WERI-Rb-1 (cell line): ENCODE measurements around the gene ALDH16A1.

Source experiments
- DNase-seq: peaks from one replicate; pipeline ENCODE4 v3.0.0-alpha.2; 2020
- H3K27ac ChIP-seq: fragments of 250-450 bp; sonication (Bioruptor Pico); 2 replicates; pipeline ENCODE4 v1.5.1; 2020; ENCODE audit warnings: mild to moderate bottlenecking, moderate library complexity
- H3K27me3 ChIP-seq: fragments of 250-450 bp; sonication (Bioruptor Pico); 2 replicates; pipeline ENCODE4 v1.5.1; 2021; ENCODE audit warnings: mild to moderate bottlenecking, low read depth, moderate library complexity; ENCODE audit not compliant: insufficient read depth, severe bottlenecking
- H3K36me3 ChIP-seq: fragments of 250-450 bp; sonication (Bioruptor Pico); 2 replicates; pipeline ENCODE4 v1.5.1; 2020; ENCODE audit warnings: mild to moderate bottlenecking, moderate library complexity
- H3K4me3 ChIP-seq: 2 replicates; pipeline ENCODE4 v1.5.1; 2011; ENCODE audit warnings: low read depth, mild to moderate bottlenecking, control low read depth, low read length
- H3K9me3 ChIP-seq: fragments of 250-450 bp; sonication (Bioruptor Pico); 2 replicates; pipeline ENCODE4 v1.5.1; 2021; ENCODE audit warnings: mild to moderate bottlenecking, moderate library complexity; ENCODE audit not compliant: severe bottlenecking
- TF ChIP-seq, protein P1 (sequence below): IDR thresholded peaks from 2 replicates; pipeline ENCODE4 v1.5.1; 2011; ENCODE audit warnings: low read depth, mild to moderate bottlenecking, control low read depth, inconsistent platforms, low read length

Gene ALDH16A1

DNA sequence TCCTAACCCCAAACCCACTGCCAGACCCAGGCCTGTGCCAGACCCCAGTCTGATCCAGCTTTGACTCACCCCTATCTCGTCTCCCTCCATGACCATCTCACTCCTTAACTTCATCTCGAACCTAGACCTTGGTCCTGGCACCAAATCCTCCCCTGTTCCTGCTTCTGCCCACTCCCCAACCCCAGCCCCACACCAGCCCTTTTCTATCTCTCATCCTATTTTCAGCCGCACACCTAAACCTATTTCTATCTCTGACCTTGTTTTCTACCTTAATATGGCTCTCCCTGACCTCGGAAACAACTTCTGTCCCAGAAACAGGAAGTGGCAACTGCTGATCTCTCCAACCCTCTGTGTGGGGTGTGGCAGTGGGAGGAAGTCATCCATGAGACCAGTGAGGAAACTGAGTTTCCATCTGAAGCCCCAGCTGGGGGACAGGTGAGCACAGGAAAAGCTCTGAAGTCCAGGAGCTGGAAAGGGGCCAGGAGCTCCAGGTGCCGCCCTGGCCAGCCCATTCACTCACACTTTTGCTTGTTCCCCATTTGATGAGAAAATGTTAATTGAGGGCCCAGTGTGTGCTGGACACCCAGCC lies 43.5 kb upstream of the ALDH16A1 start:
- no peaks in the 10 kb centered on the region for H3K36me3 ChIP-seq
- no peaks in the 10 kb centered on the region for H3K9me3 ChIP-seq
- TF ChIP-seq, protein P1, sequence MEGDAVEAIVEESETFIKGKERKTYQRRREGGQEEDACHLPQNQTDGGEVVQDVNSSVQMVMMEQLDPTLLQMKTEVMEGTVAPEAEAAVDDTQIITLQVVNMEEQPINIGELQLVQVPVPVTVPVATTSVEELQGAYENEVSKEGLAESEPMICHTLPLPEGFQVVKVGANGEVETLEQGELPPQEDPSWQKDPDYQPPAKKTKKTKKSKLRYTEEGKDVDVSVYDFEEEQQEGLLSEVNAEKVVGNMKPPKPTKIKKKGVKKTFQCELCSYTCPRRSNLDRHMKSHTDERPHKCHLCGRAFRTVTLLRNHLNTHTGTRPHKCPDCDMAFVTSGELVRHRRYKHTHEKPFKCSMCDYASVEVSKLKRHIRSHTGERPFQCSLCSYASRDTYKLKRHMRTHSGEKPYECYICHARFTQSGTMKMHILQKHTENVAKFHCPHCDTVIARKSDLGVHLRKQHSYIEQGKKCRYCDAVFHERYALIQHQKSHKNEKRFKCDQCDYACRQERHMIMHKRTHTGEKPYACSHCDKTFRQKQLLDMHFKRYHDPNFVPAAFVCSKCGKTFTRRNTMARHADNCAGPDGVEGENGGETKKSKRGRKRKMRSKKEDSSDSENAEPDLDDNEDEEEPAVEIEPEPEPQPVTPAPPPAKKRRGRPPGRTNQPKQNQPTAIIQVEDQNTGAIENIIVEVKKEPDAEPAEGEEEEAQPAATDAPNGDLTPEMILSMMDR, result no peak
- no peaks in the 10 kb centered on the region for H3K27me3 ChIP-seq
- H3K4me3 ChIP-seq, result no peak overlapping the region
- DNase-seq, result no peak
- H3K27ac ChIP-seq, result no peak overlapping the region

DNA sequence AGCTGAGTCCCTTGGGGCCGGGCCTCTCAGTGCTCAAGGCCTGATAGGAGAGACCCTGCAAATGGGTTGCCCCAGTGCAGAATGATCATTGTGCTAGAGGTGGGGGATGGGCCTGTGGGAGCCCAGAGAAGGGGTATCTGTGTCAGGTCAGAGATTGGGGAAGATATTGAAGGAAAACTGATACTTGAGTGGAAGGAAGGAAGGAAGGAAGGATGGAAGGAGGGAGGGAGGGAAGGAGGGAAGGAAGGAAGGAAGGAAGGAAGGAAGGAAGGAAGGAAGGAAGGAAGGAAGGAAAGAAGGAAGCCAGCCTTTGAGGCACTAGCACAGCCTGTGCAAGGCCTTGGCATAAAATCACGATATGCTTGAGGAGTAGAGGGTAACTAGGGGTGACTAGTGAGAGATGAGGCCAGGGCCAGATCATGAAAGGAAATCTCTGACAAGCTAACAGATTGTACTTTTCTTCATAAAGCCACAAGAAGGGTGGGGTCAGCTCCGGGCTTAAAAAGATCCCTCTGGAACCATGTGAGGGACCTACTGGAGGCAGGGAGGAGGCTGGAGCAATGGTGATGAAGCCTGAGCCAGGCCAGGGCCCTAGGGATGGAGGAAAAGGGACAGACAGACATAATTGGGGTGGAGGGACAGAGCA lies 41.2 kb upstream of the ALDH16A1 start:
- Histone ChIP-seq H3K27ac (no peak overlapping the region), H3K9me3 (no peaks in the 10 kb centered on the region), H3K4me3 (no peak overlapping the region), H3K36me3 (no peaks in the 10 kb centered on the region), H3K27me3 (no peaks in the 10 kb centered on the region)
- no peak for DNase-seq
- TF ChIP-seq, protein P1, result no peak

DNA sequence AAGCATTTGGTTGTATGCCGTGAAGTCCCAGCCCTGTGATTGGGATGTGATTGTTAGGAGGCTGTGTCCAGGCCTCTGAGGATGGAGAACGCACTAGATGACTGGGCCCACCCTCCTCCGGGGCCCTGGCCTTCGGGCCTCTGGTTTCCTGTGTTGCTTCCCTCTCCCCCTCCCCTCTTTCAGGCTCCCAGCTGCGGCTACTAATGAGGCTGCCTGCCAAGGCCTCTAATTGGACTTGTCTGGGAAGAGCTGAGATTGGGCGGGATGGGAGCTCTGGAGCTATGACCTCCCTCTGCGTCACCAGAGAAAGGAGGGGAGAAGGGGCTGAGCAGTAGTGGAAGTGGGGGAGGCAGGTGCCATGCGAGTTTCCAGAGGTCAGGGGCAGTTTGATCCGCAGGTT lies 39.7 kb upstream of the ALDH16A1 start:
- Histone ChIP-seq H3K36me3 (no peaks in the 10 kb centered on the region), H3K27me3 (no peaks in the 10 kb centered on the region), H3K4me3 (no peak overlapping the region), H3K27ac (no peak overlapping the region), H3K9me3 (no peaks in the 10 kb centered on the region)
- no peak for DNase-seq
- TF ChIP-seq, protein P1, result no peak

DNA sequence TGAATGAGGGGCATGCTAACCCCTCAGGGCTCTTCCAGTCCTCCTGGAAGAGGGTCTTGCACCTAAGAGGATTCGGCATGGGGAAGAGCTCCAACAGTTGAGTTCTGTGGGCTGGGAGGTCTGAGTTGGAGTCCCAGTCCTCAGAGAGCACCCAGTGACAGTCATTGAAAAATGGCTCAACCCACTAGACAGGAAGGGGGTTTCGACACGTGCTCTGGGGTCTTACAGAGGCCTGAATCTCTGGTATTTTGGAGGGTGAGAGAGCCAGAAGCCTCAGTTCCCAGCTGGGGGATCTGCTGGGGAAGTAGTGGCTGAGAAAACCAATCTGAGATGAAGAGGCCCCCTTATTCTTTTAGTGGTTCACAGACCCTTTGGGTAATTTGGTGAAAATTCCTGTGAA lies 38.8 kb upstream of the ALDH16A1 start:
- TF ChIP-seq, protein P1, result no peak
- H3K27ac ChIP-seq, result no peak overlapping the region
- H3K9me3 ChIP-seq, result no peaks in the 10 kb centered on the region
- no peak overlapping the region for H3K4me3 ChIP-seq
- no peaks in the 10 kb centered on the region for H3K27me3 ChIP-seq
- H3K36me3 ChIP-seq, result no peaks in the 10 kb centered on the region
- DNase-seq, result no peak

DNA sequence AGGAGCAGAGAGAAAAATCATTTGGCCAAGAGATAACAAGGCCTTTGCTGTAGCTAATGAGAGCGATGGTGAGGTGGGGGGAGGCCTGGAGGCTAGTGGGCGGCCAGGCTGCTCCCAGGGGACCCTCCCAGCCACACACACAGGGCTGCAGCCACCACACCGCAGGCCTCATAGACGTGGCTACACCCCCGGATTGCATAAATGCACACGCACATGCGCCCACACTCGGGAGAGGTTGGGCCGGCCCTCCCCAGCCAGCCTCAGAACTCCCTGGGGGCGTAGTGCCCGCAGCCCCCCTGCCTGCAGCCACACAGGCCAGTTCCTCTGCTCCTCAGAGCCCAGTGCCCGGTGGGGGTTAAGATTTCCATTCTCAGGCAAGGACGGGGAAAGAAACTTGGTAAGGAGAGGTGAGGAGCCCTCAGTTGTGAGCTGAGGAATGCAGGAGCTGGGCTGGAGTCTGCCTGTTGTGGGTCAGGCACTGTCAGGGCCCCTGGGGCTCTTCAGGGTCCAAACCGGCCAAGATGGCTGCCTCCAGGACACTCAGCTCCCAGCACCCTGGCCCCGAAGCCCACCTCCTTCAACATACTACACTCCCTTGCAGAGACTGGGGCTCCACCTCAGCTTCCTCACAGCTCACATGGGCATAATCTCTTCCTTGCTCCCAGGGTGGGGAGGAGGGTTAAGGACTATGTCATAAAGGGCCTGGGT lies 37.8 kb upstream of the ALDH16A1 start:
- no peaks in the 10 kb centered on the region for H3K9me3 ChIP-seq
- no peaks in the 10 kb centered on the region for H3K27me3 ChIP-seq
- no peak overlapping the region; the same call in 1 of the 2 replicates for H3K27ac ChIP-seq
- H3K4me3 ChIP-seq, result no peak overlapping the region
- H3K36me3 ChIP-seq, result no peaks in the 10 kb centered on the region
- no peak for DNase-seq
- TF ChIP-seq, protein P1, result no peak
